ENCODE results near the gene TRA2A.
"Not testable (repeated sequence)": the region's sequence is repeated elsewhere in the genome, so short reads cannot be mapped to it uniquely, and the experiment has no call there.

TRA2A gene

DNA sequence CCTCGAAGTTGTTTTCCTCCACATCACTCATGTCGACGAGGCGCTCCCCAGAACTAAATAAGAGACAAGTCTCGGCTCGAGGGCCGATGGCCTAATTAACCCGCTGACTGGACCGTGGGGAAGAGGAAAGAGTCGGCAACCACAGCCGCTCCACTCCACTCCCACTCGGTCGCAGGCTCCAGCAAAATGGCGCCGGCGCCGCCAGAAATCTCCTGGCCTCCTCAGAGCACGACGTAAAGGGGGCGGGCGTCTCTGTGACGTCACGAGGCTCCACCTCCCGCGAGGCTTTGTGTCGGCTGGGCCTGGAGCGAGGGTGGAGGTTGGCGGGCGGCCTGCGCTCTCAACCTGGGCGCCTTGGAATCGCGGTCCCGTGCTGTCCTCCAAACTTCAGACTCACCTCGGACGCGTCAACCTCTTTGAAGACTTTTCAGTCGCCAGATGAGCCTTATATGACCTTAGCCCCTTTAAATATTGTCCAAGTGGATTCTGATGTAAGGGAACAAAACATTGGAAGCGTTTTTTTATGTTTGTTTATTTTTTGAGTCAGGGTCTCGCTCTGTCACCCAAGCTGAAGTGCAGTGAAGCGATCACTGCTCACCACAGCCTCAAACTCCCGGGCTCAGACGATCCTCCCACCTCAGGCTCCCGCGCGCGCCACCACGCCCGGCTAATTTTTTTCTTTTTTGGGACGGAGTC is at the start of gene TRA2A:
TSS of gene TRA2A (minus strand) at position 188 of the 696 bp plus-strand sequence. CDS start at position 31, 157 bp downstream.
- peak; percentile 92 to 96 for DNase-seq (ENCODE audit: low read depth in 2 of 2)

- peak; percentile 33 to 37 for DNase-seq (ENCODE audit: low read depth in 2 of 2)
Measured at GRCh38 chr7:23570592-23571200, 38.9 kb upstream of the TRA2A start.

- DNase-seq (ENCODE audit: low read depth in 2 of 2): no peak
Measured at GRCh38 chr7:23558303-23558702, 26.5 kb upstream of the TRA2A start.

GRCh38 chr7:23547662-23548061 is 15.9 kb upstream of the TRA2A start:
- DNase-seq (ENCODE audit: low read depth in 2 of 2): no peak

DNA sequence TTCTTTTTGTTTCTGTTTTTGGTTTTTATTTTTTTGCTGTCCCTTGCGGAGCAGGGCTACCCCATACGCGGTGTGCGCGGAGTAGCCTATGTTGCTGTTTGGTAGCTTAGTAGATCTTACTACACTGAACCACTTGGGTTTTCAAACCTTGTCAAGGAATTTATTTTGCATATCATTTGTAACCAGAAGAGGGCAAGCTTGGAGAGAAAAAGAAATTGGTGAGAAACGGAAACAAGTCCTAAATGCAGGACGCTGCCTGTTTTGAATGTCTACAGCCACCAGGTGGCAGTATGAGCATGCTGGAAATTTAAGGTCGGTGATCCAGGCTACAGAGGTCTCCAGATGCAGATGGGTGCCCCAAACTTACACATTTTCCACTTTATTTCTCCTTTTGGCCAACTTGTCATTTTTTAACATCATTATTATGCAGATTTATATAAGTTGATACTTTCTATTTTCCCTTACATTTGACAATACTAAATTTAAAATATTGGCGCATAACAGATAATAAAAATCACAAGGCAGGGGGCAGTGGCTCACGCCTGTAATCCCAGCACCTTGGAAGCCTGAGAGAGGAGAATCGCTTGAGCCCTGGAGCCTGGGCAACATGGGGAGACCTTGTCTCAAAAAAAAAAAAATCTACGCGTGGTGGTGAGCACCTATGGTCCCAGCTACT is 15.3 kb upstream of the TRA2A start:
- peak; percentile 52 to 53 for DNase-seq (ENCODE audit: low read depth in 2 of 2)

- no peak for DNase-seq (ENCODE audit: low read depth in 2 of 2)
Measured at GRCh38 chr7:23545493-23545892, 13.7 kb upstream of the TRA2A start.

- DNase-seq (ENCODE audit: low read depth in 2 of 2): no peak
Measured at GRCh38 chr7:23544913-23545354, 13.2 kb upstream of the TRA2A start.

GRCh38 chr7:23542752-23543151 is 11.0 kb upstream of the TRA2A start:
- no peak for DNase-seq (ENCODE audit: low read depth in 2 of 2)

DNA sequence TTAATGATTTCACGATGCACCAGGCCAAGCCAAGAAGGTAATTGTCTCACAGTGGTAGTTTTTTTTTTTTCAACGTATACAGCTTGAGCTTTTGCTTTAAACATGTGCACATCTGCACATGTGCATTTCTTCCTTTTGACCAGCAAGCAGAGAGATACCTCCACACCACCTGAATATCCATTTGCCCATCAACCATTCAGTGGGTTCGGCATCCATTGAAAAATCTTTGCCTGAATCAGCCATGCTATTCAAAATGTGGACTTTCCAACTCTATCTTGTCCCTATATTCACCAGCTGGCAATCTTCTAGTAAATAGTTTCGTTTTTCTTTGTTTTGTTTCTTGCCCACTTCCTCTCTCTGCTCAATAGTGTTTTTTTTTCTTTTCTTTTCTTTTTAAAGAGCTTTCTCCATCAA is 7.7 kb upstream of the TRA2A start:
- DNase-seq (ENCODE audit: low read depth in 2 of 2): no peak

DNA sequence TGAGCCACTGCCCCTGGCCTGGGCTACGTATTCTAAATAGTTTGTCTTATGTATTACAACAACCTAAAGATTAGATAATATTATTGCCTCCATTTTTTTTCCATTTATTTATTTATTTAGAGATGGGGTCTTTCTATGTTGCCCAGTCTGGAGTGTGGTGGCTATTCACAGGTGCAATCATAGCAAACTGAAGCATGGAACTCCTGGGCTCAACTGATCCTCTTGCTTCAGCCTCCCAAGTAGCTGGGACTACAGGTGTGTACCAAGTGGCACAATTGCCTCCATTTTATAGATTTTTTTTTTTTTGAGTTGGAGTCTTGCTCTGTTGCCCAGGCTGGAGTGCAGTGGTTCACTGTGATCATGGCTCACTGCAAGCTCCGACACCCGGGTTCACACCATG is 6.5 kb upstream of the TRA2A start:
- no peak for DNase-seq (ENCODE audit: low read depth in 2 of 2)

- DNase-seq (ENCODE audit: low read depth in 2 of 2): no peak
Measured at GRCh38 chr7:23533238-23533604, 1.4 kb upstream of the TRA2A start.

DNA sequence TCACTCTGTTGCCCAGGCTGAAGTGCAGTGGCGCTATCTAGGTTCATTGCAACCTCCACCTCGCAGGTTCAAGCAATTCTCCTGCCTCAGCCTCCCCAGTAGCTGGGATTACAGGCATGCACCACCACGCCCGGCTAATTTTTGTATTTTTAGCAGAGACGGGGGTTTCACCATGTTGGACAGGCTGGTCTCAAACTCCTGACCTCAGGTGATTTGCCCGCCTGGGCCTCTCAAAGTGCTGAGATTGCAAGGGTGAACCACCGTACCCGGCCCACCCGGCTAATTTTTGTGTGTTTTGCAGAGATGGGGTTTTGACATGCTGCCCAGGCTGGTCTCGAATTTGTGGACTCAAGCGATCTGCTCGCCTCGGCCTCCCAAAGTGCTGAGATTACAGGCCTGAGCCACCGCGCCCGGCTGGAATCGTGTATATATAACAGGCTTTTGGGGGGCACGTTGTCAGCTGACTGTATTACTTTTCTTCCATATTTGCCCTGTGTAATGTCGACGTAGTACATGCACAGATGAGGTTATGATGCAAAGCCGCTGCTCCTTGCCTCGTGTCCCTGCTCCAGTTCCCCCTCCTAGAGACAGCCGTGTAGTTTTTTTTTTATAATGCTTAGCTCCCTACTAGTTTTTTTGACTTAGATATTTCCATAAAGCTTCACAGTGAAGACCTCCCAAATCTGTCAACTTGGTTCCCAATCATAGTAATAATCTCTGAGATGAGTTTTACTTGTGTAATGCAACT is 883 bp upstream of the TRA2A start:
- no peak for DNase-seq (ENCODE audit: low read depth in 2 of 2)

DNA sequence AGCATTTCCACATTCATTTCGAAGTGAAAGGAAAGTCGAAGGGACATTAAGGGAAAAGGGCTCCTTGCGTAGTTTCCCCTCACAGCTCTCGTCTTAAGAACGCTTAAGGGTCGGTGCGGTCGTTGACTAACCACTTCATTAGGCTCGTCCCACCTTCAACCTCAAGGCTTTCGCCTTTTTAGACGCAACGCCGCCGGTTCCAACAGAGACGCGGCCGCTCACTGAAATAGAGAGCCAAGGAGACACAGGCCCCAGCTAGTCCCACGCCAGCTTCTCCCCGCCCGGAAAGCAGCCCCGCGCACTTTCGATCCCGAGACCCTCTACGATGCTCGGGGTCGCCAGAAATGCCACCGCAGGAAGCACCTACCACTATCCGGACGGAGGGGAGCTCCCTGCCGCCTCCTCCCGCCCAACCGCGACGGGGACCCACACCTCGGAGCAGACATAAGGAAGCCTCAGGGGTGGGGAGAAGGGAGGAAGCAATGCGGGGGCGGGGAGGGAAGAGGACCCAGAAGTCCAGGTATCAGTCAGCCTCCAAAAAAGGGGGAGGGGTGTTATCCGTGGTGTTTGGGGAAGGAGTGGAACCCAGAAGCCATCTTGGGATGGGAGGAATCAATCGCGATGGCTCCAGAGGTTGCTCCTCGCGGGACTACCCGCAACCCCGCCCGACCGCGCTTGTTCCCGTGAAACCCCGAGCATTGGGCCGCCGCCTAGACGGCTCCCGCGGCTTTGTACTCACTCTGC is 559 bp downstream of the TRA2A start:
- DNase-seq (ENCODE audit: low read depth in 2 of 2): peak; percentile 5 to 9

DNA sequence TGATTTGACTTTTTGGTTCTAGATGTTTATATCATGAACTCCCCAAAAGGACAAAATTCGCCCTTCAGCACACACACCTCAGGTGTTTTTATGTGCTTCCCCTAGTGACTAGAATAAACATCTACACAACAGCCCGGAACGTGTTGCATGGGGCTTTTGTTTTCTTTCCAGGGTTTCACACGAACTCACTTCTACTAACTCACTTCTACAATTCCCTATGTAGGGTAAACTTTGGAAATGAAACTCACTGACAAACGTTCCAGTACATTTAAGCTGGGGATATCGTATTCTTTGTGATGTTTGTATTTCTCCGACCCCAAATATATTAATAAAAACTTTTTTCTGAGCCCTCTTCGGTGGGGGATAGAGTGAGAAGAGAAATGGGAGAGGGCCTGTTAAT is 1.4 kb downstream of the TRA2A start:
- DNase-seq (ENCODE audit: low read depth in 2 of 2): peak in 1 of 2 donors; percentile 11

GRCh38 chr7:23529262-23529859 is 2.4 kb downstream of the TRA2A start:
- no peak for DNase-seq (ENCODE audit: low read depth in 2 of 2)

DNA sequence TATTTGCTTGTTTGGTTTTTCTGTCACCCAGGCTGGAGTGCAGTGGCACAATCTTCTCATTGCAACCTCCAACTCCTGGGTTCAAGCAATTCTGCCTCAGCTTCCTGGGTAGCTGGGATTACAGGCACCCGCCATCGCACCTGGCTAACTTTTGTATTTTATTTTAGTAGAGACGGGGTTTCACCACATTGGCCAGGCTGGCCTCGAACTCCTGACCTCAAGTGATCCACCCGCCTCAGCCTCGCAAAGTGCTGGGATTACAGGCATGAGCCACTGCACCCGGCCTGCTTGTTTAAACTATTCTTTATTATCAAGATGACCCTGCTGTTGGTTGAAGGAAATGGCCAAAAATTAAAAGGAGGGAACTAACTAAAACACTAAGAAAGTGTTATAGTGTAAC is 6.2 kb downstream of the TRA2A start:
- not testable (repeated sequence) for DNase-seq (ENCODE audit: low read depth in 2 of 2)

- no peak for DNase-seq (ENCODE audit: low read depth in 2 of 2)
Measured at GRCh38 chr7:23524473-23524872, 7.3 kb downstream of the TRA2A start.

DNA sequence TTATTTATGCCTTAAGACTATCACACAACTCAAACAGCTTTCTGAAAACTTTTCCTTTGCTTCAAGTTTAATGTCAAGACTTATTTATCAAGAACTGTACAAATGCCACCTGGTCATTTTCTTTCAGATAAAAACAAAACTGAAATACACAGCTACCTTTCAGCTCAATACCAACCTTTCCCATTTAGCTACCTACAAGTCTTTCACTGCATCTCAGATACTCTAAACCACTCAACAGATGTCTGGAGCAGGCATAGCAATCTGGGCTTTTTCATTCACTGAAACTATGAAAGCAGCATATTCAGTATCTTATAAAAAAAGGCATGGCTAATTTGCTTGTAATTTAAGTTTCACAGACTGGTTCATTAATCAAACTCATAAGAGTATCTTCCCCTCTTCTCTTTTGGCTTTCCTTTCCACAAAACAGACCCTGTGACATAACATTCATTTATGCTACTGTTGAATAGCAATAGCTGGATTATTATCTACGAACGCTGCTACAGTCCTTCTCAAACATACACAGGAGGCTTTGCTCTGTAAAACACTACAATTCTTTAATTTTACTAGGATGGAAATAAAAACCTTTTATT is 8.2 kb downstream of the TRA2A start:
- no peak for DNase-seq (ENCODE audit: low read depth in 2 of 2)

- no peak for DNase-seq (ENCODE audit: low read depth in 2 of 2)
Measured at GRCh38 chr7:23520582-23520981, 11.2 kb downstream of the TRA2A start.

DNA sequence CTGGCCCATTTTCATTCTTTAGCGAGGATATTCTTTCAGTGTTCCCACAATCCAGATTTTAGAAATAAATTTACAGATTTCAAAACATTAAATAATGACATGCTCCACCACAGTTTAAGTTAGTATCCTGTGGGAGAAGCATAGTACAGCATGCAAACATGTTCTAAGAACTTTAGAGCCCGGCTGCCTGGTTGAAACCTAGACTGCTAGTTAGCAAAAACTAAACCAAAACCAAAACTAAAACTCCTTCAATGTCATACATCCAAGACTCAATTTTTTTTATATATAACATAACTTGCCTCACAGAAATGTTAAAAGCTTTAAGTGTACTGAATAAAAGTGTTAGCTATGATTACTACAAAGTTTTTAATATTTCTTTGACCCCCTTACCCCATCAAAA is 17.0 kb downstream of the TRA2A start:
- DNase-seq (ENCODE audit: low read depth in 2 of 2): no peak

- DNase-seq (ENCODE audit: low read depth in 2 of 2): not testable (repeated sequence)
Measured at GRCh38 chr7:23513746-23514145, 18.0 kb downstream of the TRA2A start.

Measured in stimulated activated CD8-positive, alpha-beta memory T cell treated with anti-CD3 and anti-CD28 coated beads, Interleukin-7, amount 100 ng/mL, for 1 hour (primary cell).